WI38 (cell line): ENCODE measurements around the gene SMG7.

Experiments
- H3K4me3 ChIP-seq: 2 replicates; pipeline ENCODE4 v1.5.1; 2011; ENCODE audit warnings: low read depth, mild to moderate bottlenecking, control low read depth, low read length
- CTCF ChIP-seq: IDR thresholded peaks from 2 replicates; pipeline ENCODE4 v1.5.1; 2012; ENCODE audit warnings: low read depth, mild to moderate bottlenecking, control low read depth, low read length

SMG7 gene

GRCh38 chr1:183514235-183514634, 41.9 kb downstream of the SMG7 start:
- H3K4me3 ChIP-seq, result no peak overlapping the region
- TF ChIP-seq CTCF, result no peak

- no peak for TF ChIP-seq CTCF
- no peak overlapping the region for H3K4me3 ChIP-seq
These were observed 42.8 kb downstream of the SMG7 start for GRCh38 chr1:183515002-183515689.

- H3K4me3 ChIP-seq, result no peak overlapping the region
- TF ChIP-seq CTCF, result no peak
These were observed 44.4 kb downstream of the SMG7 start for GRCh38 chr1:183516725-183517124.

- no peak for TF ChIP-seq CTCF
- no peak overlapping the region for H3K4me3 ChIP-seq
These were observed 45.1 kb downstream of the SMG7 start for GRCh38 chr1:183517401-183517800.

GRCh38 chr1:183520379-183520778, 48.1 kb downstream of the SMG7 start:
- H3K4me3 ChIP-seq, result no peak overlapping the region
- no peak for TF ChIP-seq CTCF

GRCh38 chr1:183522104-183522503, 49.8 kb downstream of the SMG7 start:
- no peak overlapping the region for H3K4me3 ChIP-seq
- TF ChIP-seq CTCF, result no peak

- no peak for TF ChIP-seq CTCF
- no peak overlapping the region for H3K4me3 ChIP-seq
These were observed 56.3 kb downstream of the SMG7 start for GRCh38 chr1:183528577-183528976.
